KOPT-K1 (cell line): ENCODE results near the gene ADH4.

Source experiments
- H3K27ac ChIP-seq: fragments of 200-600 bp; sonication (generic); 2 replicates; pipeline ENCODE4 v1.5.1; 2016; ENCODE audit warnings: antibody characterized with exemption, mild to moderate bottlenecking, low read depth, low read length; ENCODE audit not compliant: poor library complexity, severe bottlenecking
- H3K36me3 ChIP-seq: fragments of 200-600 bp; sonication (generic); 2 replicates; pipeline ENCODE4 v1.5.1; 2017; ENCODE audit warnings: antibody characterized with exemption, mild to moderate bottlenecking, low read length, moderate library complexity; ENCODE audit not compliant: insufficient read depth
- H3K9me3 ChIP-seq: fragments of 200-600 bp; sonication (generic); 2 replicates; pipeline ENCODE4 v1.5.1; 2017; ENCODE audit warnings: antibody characterized with exemption, low read length, mild to moderate bottlenecking; ENCODE audit not compliant: insufficient read depth, poor library complexity, severe bottlenecking

ADH4 gene

GRCh38 chr4:99078931-99079624, 65.0 kb downstream of the ADH4 start:
- Histone ChIP-seq H3K27ac (no peak overlapping the region), H3K9me3 (no peaks in the 10 kb centered on the region), H3K36me3 (peaks cover 100% of the 10 kb centered on the region)

GRCh38 chr4:99078336-99078735, 65.8 kb downstream of the ADH4 start:
- Histone ChIP-seq H3K36me3 (peaks cover 100% of the 10 kb centered on the region), H3K9me3 (no peaks in the 10 kb centered on the region), H3K27ac (no peak overlapping the region)

- no peak overlapping the region for H3K27ac ChIP-seq
- peaks cover 100% of the 10 kb centered on the region for H3K36me3 ChIP-seq
- H3K9me3 ChIP-seq, result no peaks in the 10 kb centered on the region
Measured at GRCh38 chr4:99077177-99077576, 66.9 kb downstream of the ADH4 start.

- Histone ChIP-seq H3K9me3 (no peaks in the 10 kb centered on the region), H3K36me3 (peaks cover 100% of the 10 kb centered on the region), H3K27ac (no peak overlapping the region)
Measured at GRCh38 chr4:99076292-99076976, 67.7 kb downstream of the ADH4 start.

GRCh38 chr4:99074816-99075215, 69.3 kb downstream of the ADH4 start:
- peaks cover 100% of the 10 kb centered on the region for H3K36me3 ChIP-seq
- no peak overlapping the region for H3K27ac ChIP-seq

More at GRCh38 chr4:99074816-99075215, 69.3 kb downstream of the ADH4 start:
- no peaks in the 10 kb centered on the region for H3K9me3 ChIP-seq
